GM19193 (cell line): Measurements from ENCODE around the gene MYH6.

Experiments used
- POLR2A ChIP-seq: IDR thresholded peaks from 4 replicates; pipeline ENCODE4 v1.6.1; 2011; ENCODE audit not compliant: insufficient read depth, insufficient read length; ENCODE audit errors: extremely low read depth

MYH6 gene

GRCh38 chr14:23378612-23379220 is 29.4 kb downstream of the MYH6 start:
- TF ChIP-seq POLR2A = no peak

- no peak for TF ChIP-seq POLR2A
Observed at GRCh38 chr14:23377573-23378563, 30.2 kb downstream of the MYH6 start.

DNA sequence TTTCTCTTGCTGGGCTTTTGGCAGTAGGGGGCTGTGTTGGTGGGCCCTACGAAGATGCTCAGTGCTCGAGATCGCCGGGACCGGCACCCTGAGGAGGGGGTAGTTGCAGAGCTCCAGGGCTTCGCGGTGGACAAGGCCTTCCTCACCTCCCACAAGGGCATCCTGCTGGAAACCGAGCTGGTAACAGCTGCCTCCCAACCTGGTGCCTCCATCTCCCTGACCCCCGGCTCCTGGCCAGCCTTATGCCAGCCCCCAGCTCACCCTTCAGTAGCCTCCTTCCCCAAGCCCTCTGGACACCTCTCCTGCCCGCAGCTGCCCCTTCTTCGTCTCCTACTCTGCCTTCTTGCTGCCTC is 30.9 kb downstream of the MYH6 start:
- no peak for TF ChIP-seq POLR2A

GRCh38 chr14:23376482-23377197 is 31.4 kb downstream of the MYH6 start, which contains the start of gene CMTM5:
TSS of gene CMTM5 (plus strand) at chr14:23377046. CDS start at chr14:23377252, 206 bp downstream.
- TF ChIP-seq POLR2A = no peak

DNA sequence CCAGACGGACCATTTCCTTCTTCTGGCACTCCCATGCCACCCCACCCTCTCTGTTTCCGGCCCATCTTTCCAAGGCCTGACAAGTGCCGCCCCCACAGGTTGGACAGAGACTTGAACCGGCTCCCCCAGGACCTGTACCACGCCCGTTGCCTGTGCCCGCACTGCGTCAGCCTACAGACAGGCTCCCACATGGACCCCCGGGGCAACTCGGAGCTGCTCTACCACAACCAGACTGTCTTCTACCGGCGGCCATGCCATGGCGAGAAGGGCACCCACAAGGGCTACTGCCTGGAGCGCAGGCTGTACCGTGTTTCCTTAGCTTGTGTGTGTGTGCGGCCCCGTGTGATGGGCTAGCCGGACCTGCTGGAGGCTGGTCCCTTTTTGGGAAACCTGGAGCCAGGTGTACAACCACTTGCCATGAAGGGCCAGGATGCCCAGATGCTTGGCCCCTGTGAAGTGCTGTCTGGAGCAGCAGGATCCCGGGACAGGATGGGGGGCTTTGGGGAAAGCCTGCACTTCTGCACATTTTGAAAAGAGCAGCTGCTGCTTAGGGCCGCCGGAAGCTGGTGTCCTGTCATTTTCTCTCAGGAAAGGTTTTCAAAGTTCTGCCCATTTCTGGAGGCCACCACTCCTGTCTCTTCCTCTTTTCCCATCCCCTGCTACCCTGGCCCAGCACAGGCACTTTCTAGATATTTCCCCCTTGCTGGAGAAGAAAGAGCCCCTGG is 32.4 kb downstream of the MYH6 start:
- TF ChIP-seq POLR2A = no peak

- no peak for TF ChIP-seq POLR2A
Observed at GRCh38 chr14:23373041-23373440, 35.0 kb downstream of the MYH6 start.

- TF ChIP-seq POLR2A = no peak
Observed at GRCh38 chr14:23372509-23372908, 35.6 kb downstream of the MYH6 start, which contains the start of gene IL25. TSS of gene IL25 (plus strand) at chr14:23372809.

DNA sequence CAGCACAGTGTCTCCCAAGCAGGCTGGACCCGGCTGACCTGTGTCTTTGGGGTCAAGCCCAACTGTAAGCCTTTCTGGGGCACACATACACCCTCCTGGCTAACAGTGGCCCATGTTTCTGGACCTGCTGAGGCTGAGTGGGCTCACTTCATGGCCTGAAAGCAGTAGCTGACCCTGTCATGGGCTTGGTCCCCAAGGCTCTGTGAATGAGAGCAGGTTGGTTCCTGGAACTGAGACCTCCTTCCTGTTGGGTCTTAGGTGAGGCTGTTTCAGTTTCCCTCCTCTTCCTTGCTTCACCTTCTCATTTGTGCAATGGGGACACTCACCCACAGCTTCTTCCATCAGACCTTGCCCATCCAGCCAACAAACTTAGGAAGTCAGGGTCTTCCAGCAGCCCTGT is 36.2 kb downstream of the MYH6 start:
- no peak for TF ChIP-seq POLR2A

DNA sequence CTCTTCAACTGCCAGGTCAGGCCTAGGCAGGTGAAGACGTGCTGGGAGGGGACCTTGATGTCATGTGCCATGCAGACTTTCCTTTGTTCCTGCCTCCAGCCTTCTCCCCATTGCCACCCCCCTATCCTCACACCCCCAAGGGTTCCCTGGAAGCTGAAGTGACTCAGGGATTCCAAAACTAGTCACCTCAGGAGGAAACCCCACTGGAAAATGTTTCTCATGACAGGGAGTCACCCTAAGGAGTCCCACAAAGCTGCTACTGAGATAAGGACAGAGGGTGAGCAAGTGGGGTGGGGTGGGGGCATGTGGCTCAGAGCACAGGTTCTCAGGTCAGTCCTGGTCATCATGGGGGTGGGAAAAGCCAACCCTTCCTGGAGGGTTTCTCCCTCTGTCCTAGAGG is 37.9 kb downstream of the MYH6 start:
- TF ChIP-seq POLR2A = no peak

DNA sequence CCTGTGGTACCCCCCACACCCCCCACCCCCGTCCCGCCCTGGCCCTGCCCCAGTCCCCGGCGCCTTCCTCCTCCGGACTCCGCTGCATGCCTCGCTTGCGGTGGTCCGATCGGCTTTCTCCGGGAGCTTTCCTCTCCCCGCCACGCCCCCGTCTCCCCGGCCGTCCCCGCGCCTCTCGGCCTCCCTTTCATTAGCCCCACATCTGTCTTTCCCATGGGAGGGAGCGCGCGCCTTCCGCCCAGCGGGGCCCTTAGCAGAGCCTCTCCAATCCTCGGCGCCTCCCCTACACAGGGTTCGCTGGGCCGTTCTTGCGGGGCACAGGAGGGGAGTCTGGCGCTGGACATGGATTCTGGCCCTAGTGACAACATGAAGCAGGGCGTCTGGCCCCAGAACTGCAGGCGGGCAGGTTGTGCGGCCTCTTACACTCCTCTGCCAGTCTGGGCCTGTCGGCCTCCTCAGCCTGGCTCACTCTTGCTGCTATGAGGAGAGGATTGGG is 41.6 kb downstream of the MYH6 start:
- no peak for TF ChIP-seq POLR2A

DNA sequence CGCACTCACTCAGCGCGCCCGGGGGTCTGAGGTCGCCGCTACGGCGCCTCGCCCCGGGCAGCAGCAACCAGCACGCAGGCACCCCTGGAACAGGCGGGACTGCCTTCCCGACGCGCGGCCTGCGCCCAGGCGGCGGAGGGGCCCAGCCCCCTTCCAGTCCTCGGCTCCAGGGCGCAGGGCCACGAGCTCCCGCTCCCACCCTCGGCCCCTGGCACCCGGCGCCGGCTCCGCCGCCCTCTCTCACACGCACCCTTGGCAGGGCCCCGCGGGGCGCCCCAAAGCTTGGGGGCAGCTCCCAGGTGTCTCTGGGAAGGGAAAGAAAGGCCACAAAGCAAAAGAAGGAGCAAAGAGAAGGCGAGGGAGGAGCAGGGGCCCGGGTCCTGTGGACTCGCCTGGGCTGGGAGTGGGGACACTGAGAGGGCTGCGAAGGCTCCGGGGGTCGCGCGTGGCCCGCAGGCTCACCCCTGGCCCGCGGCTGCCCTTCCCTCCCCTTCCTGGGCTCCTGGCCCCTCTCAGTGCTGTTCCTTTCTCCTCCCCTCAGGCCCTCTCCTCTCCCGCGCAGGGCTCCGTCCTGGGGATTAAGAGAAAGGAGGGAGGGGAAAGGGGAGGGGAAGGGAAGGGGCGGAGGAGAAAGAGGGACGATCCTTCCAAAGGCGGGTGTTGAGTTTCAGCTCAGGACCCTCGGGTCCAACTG is 42.2 kb downstream of the MYH6 start:
- no peak for TF ChIP-seq POLR2A

GRCh38 chr14:23365036-23365731 is 42.9 kb downstream of the MYH6 start, which contains the start of gene EFS:
TSS of gene EFS (minus strand) at chr14:23365172. CDS start at chr14:23365025, 147 bp downstream.
- no peak for TF ChIP-seq POLR2A

DNA sequence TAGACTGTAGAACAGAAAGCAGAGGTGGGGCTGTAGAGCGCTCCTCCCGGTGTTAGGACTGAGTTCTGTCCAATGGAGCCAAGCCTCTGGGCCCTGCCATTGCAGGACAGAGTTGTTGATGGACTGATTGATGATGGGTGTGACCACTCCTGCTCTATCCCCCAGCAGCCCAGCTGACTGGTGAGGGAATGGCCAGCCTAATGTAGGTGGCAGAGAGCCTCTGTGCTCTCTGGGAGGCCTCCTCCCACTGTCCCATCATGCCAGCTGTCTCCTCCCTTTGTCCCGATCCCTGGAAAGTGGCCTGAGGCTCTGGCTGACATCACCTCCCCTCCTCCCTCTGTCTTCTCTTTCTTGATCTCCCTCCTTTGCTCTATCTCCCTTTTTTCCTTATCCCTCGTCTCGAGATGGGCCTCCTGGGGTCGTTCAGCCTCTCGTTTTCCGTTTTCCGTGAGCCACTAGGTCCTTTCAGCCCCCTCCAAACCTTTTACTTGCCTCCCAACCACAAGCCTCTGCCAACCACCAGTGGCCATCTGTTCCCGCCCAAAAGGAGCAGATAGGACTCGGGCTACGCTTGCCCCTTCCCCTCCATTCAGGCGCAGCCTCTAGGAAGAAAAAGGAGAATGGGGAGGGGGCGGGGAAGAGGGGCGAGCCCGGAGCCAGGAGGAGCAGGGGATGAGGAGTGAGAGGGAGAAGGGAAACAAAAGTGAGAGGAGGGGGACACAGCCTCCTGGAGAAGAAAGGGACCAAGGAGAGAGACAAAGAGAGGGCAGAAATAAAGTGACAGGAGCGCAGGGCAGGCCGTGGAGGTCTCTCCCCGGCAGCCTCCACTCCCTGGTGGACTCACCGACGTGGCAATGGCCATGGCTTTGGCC is 43.7 kb downstream of the MYH6 start:
- TF ChIP-seq POLR2A = no peak

DNA sequence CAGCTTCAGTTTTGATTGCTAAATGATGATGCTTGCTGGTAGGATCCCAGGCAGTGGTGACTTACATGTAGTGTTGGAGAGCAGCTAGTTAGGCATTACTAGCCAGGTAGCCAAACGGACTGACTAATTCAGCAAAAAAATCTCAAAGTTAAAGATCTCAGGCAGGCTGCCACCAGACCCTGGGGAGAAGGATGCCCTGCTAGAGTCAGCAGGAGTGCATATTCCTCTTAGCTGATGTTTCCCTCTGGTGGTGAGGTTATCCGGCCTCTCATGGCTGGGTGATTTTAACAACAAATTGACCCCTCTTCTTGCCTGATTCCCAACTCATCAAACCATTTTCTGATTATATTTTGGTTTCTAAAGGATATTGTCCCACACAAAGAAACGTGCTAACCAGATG is 45.9 kb downstream of the MYH6 start:
- no peak for TF ChIP-seq POLR2A
